ENCODE measurements around the gene AIFM1.

Gene AIFM1

DNA sequence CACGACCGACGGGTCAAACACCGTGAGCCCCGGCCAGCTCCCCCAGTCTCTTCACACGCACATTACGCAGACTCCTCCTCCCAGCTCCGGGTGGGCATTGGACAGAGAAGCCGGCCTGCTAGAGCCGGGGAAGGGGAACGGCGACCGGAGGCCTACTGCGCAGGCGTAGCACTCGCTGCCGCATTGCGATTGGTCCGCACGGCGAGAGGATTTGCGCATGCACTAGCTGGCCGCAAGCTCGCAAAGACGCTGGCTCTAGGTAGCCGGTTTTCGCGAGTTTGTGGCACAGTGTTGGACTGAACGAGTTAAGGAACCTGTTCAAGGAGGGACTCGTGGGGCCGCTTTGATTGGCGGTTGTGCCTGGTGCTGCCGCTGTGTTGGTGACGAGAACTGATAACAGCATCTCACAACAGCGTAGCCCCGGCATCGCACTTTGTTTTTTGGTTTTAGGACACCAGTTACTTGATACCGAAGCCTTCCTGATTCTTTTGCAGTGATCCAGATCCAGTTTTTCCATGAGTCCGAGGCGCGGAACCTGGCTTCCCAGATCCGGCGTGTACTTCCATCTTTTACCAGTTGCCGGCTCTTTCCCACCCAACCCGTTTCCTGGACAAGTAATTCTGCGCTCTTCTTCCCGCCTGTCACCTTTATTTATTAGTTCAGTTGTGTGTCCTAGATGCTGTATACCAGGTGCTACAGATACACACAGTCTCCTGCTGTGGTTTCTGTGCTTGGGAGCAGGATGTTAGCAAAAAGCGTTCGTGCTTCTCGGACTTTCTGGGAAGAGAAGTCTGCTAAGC is at the start of gene AIFM1:
Gene AIFM1, minus strand, starts transcription at position 139 of the 800 bp plus-strand sequence. CDS start 185 bp downstream, outside the sequence.
- H3K9me3 Mint-ChIP-seq, result peaks cover 7% of the 10 kb centered on the region
- TF ChIP-seq, protein P1, sequence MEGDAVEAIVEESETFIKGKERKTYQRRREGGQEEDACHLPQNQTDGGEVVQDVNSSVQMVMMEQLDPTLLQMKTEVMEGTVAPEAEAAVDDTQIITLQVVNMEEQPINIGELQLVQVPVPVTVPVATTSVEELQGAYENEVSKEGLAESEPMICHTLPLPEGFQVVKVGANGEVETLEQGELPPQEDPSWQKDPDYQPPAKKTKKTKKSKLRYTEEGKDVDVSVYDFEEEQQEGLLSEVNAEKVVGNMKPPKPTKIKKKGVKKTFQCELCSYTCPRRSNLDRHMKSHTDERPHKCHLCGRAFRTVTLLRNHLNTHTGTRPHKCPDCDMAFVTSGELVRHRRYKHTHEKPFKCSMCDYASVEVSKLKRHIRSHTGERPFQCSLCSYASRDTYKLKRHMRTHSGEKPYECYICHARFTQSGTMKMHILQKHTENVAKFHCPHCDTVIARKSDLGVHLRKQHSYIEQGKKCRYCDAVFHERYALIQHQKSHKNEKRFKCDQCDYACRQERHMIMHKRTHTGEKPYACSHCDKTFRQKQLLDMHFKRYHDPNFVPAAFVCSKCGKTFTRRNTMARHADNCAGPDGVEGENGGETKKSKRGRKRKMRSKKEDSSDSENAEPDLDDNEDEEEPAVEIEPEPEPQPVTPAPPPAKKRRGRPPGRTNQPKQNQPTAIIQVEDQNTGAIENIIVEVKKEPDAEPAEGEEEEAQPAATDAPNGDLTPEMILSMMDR (IDR thresholded peaks at IDR 0.05; ENCODE audit: unreplicated experiment in 3 of 3), result no peak
- peak within 1 kb of the TSS; percentile 51 to 95 (median 93) for H3K27ac Mint-ChIP-seq
- H3K27me3 Mint-ChIP-seq (ENCODE audit: low read depth), result peaks cover 3% of the 10 kb centered on the region
- H3K4me1 Mint-ChIP-seq, result peaks cover 22% of the 10 kb centered on the region
- H3K36me3 Mint-ChIP-seq (ENCODE audit: low read depth), result peaks cover 5% of the 10 kb centered on the region
- H3K4me3 Mint-ChIP-seq, result peak within 1 kb of the TSS; percentile 90 to 95 (median 92)

DNA sequence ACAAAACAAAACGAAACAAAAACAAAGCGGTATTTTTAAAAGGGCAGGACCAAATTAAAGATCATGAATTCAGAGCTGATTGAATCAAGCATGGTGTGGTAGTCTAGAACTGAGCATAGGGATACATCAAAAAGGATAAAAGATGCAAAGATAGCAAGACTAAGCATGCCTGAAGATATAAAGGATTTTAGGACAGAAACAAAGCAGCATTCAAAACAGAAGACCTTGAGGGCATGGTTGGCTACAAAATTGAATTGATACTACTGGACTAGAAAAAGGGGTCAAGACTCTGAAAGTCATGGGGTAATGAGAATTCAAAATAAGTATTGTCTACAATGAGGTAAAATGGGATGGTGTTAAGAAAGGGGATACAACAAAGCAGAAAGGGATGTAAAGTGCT is 47.7 kb upstream of the AIFM1 start:
- H3K36me3 Mint-ChIP-seq (ENCODE audit: low read depth), result peaks cover 69% of the 10 kb centered on the region
- TF ChIP-seq, protein P1 (IDR thresholded peaks at IDR 0.05; ENCODE audit: unreplicated experiment in 3 of 3), result no peak
- peaks cover 5% of the 10 kb centered on the region for H3K9me3 Mint-ChIP-seq
- no peak overlapping the region for H3K4me3 Mint-ChIP-seq
- no peaks in the 10 kb centered on the region for H3K4me1 Mint-ChIP-seq
- H3K27ac Mint-ChIP-seq, result no peak overlapping the region
- H3K27me3 Mint-ChIP-seq (ENCODE audit: low read depth), result no peaks in the 10 kb centered on the region

DNA sequence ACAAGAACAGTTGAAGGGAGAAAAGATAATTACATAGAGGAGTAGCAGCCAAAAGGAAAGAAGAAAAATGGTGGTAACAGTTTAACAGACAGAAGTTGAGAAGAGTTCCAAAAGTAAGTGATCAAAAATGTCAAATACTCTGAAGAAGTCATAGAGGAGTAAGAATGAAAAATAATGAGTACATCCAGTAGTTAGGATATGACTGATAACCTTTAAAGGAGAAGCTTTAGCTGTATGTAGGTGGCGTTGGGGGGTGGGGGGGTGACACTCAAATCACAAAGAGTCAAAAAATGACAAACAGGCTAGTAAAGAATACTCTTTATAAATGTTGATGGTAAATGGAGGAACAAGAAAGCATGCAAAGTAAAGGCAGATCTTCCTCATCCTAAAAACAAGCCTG is 46.7 kb upstream of the AIFM1 start:
- Mint-ChIP-seq H3K36me3 (ENCODE audit: low read depth) (peaks cover 70% of the 10 kb centered on the region), H3K27me3 (ENCODE audit: low read depth) (no peaks in the 10 kb centered on the region), H3K4me1 (no peaks in the 10 kb centered on the region), H3K27ac (no peak overlapping the region), H3K9me3 (peaks cover 5% of the 10 kb centered on the region), H3K4me3 (no peak overlapping the region)
- TF ChIP-seq, protein P1 (IDR thresholded peaks at IDR 0.05; ENCODE audit: unreplicated experiment in 3 of 3), result no peak

DNA sequence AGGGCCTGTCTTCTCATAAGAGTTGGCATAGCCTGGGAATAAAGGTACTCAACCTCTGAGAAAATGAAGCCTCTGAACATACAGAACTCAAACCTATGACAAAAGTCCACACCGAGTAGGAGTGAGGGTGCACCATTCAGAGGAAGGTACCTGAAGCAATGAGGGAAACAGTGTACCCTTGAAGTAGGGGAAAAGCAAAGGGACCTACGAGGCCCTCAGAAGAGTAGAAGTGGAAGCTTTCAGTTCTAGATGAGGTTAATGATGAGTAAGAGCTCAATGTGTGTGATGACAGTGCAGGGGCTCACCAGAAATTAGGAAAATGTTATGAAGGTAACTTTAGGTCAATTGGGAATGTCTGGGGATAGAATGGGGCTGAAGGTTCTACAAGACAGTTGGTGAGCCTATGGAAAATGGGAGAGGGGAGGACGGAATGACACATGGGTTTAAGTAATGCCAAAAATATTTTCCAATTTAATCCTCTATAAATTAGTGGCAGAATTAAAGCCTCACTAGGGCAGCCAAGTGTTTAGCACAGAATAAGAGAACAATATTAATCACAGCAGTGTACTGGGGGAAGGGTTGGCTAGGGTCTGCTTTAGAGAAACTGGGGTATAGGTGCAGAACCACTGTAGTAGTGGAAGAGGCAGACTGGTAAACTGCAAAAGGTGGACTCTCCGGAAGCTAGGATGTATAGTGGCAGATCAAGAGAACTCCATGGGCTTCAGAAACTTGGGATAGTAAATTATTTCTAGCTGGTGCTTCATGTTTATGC is 46.0 kb upstream of the AIFM1 start:
- no peaks in the 10 kb centered on the region for H3K27me3 Mint-ChIP-seq (ENCODE audit: low read depth)
- no peak overlapping the region for H3K27ac Mint-ChIP-seq

DNA sequence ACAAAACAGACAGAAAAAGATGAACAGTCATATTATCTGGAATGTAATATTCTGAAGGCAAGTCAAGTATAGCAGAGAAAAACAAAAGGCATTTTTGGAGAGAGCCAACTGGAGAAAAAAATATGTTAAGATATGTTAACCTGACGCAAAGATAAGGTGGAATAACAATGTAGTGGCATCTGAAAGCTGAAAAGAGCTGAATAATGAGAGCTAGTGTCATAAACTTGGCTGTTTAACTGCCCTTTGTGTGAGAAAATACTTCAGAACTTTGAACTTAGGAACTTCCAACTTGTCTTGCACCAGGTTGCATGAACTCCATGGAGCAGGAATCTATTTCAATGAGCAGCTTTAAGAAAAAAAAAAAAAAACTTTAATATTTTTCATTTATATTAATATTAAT is 39.0 kb upstream of the AIFM1 start:
- no peaks in the 10 kb centered on the region for H3K4me1 Mint-ChIP-seq

More for the DNA sequence above, 46.0 kb upstream of the AIFM1 start:
- Mint-ChIP-seq H3K36me3 (ENCODE audit: low read depth) (peaks cover 69% of the 10 kb centered on the region), H3K9me3 (peaks cover 5% of the 10 kb centered on the region), H3K4me1 (no peaks in the 10 kb centered on the region), H3K4me3 (no peak overlapping the region)
- TF ChIP-seq, protein P1 (IDR thresholded peaks at IDR 0.05; ENCODE audit: unreplicated experiment in 3 of 3), result no peak

More for the DNA sequence above, 39.0 kb upstream of the AIFM1 start:
- TF ChIP-seq, protein P1 (IDR thresholded peaks at IDR 0.05; ENCODE audit: unreplicated experiment in 3 of 3), result no peak
- H3K27ac Mint-ChIP-seq, result no peak overlapping the region
- peaks cover 39% of the 10 kb centered on the region for H3K36me3 Mint-ChIP-seq (ENCODE audit: low read depth)
- H3K4me3 Mint-ChIP-seq, result no peak overlapping the region
- H3K9me3 Mint-ChIP-seq, result no peaks in the 10 kb centered on the region
- peaks cover 3% of the 10 kb centered on the region for H3K27me3 Mint-ChIP-seq (ENCODE audit: low read depth)
